PC-3 (cell line): ENCODE measurements around the gene SOST. TPM values are rescaled to one million over a fixed set of nuclear protein-coding genes. Genes with fewer than 3 reads are reported as not detected.

Experiments used
- ATAC-seq: fragments of 200-7000 bp; cut with Tn5 transposase; 2 replicates; pipeline ENCODE4 v1.9.1; 2020; ENCODE audit warnings: mild to moderate bottlenecking, moderate library complexity
- BruUV-seq: library from RNA; stranded (reverse); fragments of 400-500 nt; replicated peaks from 2 replicates; lab custom pipeline; 2021; lab: Mats Ljungman, UMichigan
- CTCF ChIA-PET: fragments of 300-600 bp; sonication (Branson Sonifier 250); formaldehyde crosslinking; loops from one replicate; lab custom pipeline; 2022; ENCODE audit warnings: antibody characterized with exemption; lab: Charles Lee
- POLR2A ChIA-PET: fragments of 300-600 bp; sonication (Branson Sonifier 250); formaldehyde crosslinking; loops from one replicate; lab custom pipeline; 2022; ENCODE audit warnings: antibody characterized with exemption; ENCODE audit not compliant: unreplicated experiment; lab: Charles Lee
- DNase-seq: peaks from one replicate; pipeline ENCODE4 v3.0.0-alpha.2; 2015
- H2AFZ ChIP-seq: fragments of 300-600 bp; sonication (generic); 2 replicates; pipeline ENCODE4 v1.6.0; 2016; ENCODE audit warnings: antibody characterized with exemption, low read length
- H3F3A ChIP-seq: fragments of 300-600 bp; sonication (generic); one replicate; pipeline ENCODE4 v1.6.0; 2017; ENCODE audit warnings: antibody characterized with exemption, low read length, control low read depth, mild to moderate bottlenecking; ENCODE audit not compliant: unreplicated experiment
- H3K27ac ChIP-seq: fragments of 300-600 bp; sonication (generic); 2 replicates; pipeline ENCODE4 v1.5.1; 2016; ENCODE audit warnings: mild to moderate bottlenecking, low read length
- H3K27me3 ChIP-seq: fragments of 300-600 bp; sonication (generic); 2 replicates; pipeline ENCODE4 v1.6.1; 2016; ENCODE audit warnings: low read length, mixed read lengths
- H3K36me3 ChIP-seq: fragments of 300-600 bp; sonication (generic); 2 replicates; pipeline ENCODE4 v1.6.1; 2016; ENCODE audit warnings: low read depth, mixed run types, low read length, mixed read lengths
- H3K4me1 ChIP-seq: fragments of 300-600 bp; sonication (generic); 2 replicates; pipeline ENCODE4 v1.5.1; 2016; ENCODE audit warnings: low read length; ENCODE audit not compliant: insufficient read depth
- H3K4me2 ChIP-seq: fragments of 300-600 bp; sonication (generic); 2 replicates; pipeline ENCODE4 v1.6.0; 2016; ENCODE audit warnings: low read length
- H3K4me3 ChIP-seq: fragments of 300-600 bp; sonication (generic); 2 replicates; pipeline ENCODE4 v1.5.1; 2016; ENCODE audit warnings: mild to moderate bottlenecking, low read length, mixed read lengths
- H3K79me2 ChIP-seq: fragments of 300-600 bp; sonication (generic); 2 replicates; pipeline ENCODE4 v1.6.1; 2017; ENCODE audit warnings: low read length, mixed read lengths
- H3K9ac ChIP-seq: fragments of 300-600 bp; sonication (generic); 2 replicates; pipeline ENCODE4 v1.6.0; 2016; ENCODE audit warnings: mild to moderate bottlenecking, low read length
- H3K9me2 ChIP-seq: fragments of 300-600 bp; sonication (generic); replicated peaks from 2 replicates; pipeline ENCODE4 v1.6.1; 2016; ENCODE audit warnings: mixed run types, low read length, mixed read lengths
- H3K9me3 ChIP-seq: fragments of 300-600 bp; sonication (generic); 2 replicates; pipeline ENCODE4 v1.6.1; 2016; ENCODE audit warnings: low read length, mixed read lengths
- H4K20me1 ChIP-seq: fragments of 300-600 bp; sonication (generic); 2 replicates; pipeline ENCODE4 v1.6.1; 2016; ENCODE audit warnings: low read length, mixed read lengths
- EZH2 ChIP-seq: fragments of 300-600 bp; sonication (generic); IDR thresholded peaks from one replicate; pipeline ENCODE4 v1.6.1; 2017; ENCODE audit warnings: antibody characterized with exemption, mild to moderate bottlenecking, low read length; ENCODE audit not compliant: unreplicated experiment
- EZH2phosphoT487 ChIP-seq: fragments of 300-600 bp; sonication (generic); IDR thresholded peaks from 2 replicates; pipeline ENCODE4 v1.6.1; 2018; ENCODE audit warnings: mild to moderate bottlenecking, antibody characterized with exemption, low read length, borderline replicate concordance
- intact Hi-C: fragments of 100-400 bp; cut with micrococcal nuclease; formaldehyde crosslinking; loops from 2 replicates; pipeline ENCODE4 v1.9.0; 2023
- total RNA-seq: library from RNA; depleted of rRNA; stranded (reverse); fragments of >200 nt; gene quantifications from 2 replicates; pipeline ENCODE4 v1.2.3, GENCODE V29; 2014
- TF ChIP-seq, protein P1 (sequence below): fragments of 300-600 bp; sonication (generic); conservative IDR thresholded peaks from 2 replicates; pipeline ENCODE4 v1.5.1; 2017; ENCODE audit warnings: antibody characterized with exemption, low read depth, mild to moderate bottlenecking, low read length

Gene SOST
- total RNA-seq, 1 experiment from 2014 or later, result not detected

DNA sequence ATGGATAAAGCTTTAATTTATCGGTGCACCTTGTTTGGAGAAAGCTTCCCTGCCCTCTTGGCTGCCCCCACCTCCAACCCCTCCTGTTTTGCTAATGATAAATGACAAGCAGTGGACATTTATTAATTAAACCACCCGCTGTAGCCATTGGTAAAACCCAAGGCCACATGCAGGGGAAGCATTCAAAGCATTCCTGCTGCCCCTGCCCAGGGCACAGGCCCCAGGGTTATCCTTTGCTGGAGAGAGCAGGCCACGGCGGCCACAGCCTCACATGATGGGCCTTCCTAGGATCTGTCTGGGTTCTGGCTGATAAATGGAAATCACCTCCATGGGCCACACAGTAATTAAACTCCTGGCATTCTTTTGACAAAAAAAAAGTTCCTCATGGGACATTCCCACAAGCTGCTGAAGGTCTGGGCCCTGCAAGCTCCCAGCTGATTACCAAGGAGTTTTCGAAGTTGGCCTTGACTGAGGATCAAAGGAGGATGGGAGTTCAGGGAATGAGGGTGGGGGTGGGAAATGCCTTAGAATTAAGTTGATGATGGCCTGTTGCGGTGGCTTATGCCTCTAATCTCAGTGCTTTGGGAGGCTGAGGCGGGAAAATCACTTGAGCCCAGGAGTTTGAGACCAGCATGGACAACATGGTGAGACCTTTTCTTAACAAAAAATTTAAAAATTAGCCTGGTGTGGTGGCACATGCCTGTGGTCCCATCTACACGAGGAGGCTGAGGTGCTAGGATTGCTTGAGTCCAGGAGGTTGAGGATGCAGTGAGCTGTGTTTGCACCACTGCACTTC lies 35.5 kb downstream of the SOST start:
- Histone ChIP-seq H3K27ac (no peak overlapping the region), H3K9me2 (no peaks in the 10 kb centered on the region), H3K9me3 (no peaks in the 10 kb centered on the region), H3K27me3 (no peaks in the 10 kb centered on the region), H3K79me2 (no peaks in the 10 kb centered on the region), H4K20me1 (no peaks in the 10 kb centered on the region), H3K4me2 (no peak overlapping the region), H3F3A (no peaks in the 10 kb centered on the region), H3K4me1 (peaks cover 23% of the 10 kb centered on the region), H2AFZ (no peak overlapping the region), H3K36me3 (no peaks in the 10 kb centered on the region), H3K9ac (no peak overlapping the region), H3K4me3 (no peak overlapping the region)
- no peak for ATAC-seq
- no TSS peak for BruUV-seq
- CTCF ChIA-PET, result no interaction called here
- TF ChIP-seq EZH2phosphoT487 (no peak), EZH2 (no peak)
- TF ChIP-seq, protein P1, sequence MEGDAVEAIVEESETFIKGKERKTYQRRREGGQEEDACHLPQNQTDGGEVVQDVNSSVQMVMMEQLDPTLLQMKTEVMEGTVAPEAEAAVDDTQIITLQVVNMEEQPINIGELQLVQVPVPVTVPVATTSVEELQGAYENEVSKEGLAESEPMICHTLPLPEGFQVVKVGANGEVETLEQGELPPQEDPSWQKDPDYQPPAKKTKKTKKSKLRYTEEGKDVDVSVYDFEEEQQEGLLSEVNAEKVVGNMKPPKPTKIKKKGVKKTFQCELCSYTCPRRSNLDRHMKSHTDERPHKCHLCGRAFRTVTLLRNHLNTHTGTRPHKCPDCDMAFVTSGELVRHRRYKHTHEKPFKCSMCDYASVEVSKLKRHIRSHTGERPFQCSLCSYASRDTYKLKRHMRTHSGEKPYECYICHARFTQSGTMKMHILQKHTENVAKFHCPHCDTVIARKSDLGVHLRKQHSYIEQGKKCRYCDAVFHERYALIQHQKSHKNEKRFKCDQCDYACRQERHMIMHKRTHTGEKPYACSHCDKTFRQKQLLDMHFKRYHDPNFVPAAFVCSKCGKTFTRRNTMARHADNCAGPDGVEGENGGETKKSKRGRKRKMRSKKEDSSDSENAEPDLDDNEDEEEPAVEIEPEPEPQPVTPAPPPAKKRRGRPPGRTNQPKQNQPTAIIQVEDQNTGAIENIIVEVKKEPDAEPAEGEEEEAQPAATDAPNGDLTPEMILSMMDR, result no peak
- intact Hi-C loops, result no loop called here
- POLR2A ChIA-PET, result no interaction called here
- no peak for DNase-seq

DNA sequence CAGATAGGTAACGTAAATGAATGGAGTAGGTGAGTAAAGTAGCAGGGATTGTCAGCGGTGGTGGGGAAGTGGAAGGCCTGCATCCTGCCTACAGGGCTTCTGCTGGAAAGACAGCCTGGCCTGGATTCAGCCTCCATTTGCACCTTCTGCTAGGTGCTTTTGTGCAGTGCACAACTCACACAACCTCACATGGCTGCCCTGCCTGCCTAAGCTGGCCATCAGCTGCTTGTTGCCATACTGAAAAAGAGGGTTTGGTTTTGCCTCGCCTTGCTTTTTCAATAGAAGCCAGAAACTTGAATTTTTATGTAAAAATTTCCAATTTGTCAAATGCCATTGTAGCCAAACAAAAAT lies 36.3 kb downstream of the SOST start:
- H3K4me3 ChIP-seq, result no peak overlapping the region
- intact Hi-C loops, result no loop called here
- H3K9me2 ChIP-seq, result no peaks in the 10 kb centered on the region
- no peaks in the 10 kb centered on the region for H3K36me3 ChIP-seq
- peaks cover 23% of the 10 kb centered on the region for H3K4me1 ChIP-seq
- no peak overlapping the region for H3K4me2 ChIP-seq
- H3K9me3 ChIP-seq, result no peaks in the 10 kb centered on the region
- H3K79me2 ChIP-seq, result no peaks in the 10 kb centered on the region
- no peak overlapping the region for H2AFZ ChIP-seq
- H3K27me3 ChIP-seq, result no peaks in the 10 kb centered on the region
- ATAC-seq (no peak), DNase-seq (no peak)
- H4K20me1 ChIP-seq, result no peaks in the 10 kb centered on the region
- H3K9ac ChIP-seq, result no peak overlapping the region
- TF ChIP-seq, protein P1, result no peak
- H3F3A ChIP-seq, result no peaks in the 10 kb centered on the region
- no peak overlapping the region for H3K27ac ChIP-seq
- no TSS peak for BruUV-seq
- ChIA-PET CTCF (no interaction called here), POLR2A (no interaction called here)

DNA sequence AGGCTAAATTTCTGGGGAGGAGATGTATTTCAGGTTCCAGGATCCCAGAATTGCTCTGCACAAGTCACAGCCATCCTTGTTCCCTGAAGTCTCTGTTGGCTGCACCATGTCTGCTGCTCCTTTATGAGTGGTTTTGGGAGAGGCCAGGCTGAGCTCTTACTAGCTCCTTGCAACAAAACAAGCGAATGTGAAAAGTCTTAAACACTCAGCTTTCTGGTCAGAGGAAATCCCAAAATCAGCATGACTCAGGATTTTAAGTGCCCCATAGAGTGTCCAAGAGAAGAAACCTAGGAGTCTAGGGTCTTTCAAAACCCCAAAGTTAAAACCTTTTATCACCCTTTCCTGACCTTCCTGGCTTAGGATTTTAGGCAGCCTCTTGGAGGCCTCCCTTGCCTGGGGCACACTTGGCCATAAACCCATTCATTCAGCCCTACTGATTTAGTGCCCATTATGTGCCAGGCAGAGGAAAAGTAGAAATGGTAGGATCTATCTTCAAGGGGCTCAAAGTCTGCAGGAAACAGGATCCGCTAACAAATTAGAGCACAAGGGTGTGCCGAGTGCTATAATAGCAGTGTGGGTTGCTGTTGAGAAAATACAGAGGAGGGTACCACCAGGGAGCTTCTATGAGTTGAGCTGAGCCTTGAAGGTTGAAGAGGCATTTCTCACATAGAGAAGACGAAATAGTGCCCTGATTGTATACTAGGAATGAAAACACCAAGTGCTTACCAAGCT lies 36.9 kb downstream of the SOST start:
- Histone ChIP-seq H3K27ac (no peak overlapping the region), H3K27me3 (no peaks in the 10 kb centered on the region), H3K36me3 (no peaks in the 10 kb centered on the region), H3F3A (no peaks in the 10 kb centered on the region), H3K4me1 (peaks cover 23% of the 10 kb centered on the region), H4K20me1 (no peaks in the 10 kb centered on the region), H3K79me2 (no peaks in the 10 kb centered on the region), H3K9me2 (no peaks in the 10 kb centered on the region), H3K4me3 (no peak overlapping the region), H3K4me2 (peak overlapping the region; percentile 87; the same call in 1 of the 2 replicates), H3K9ac (no peak overlapping the region), H3K9me3 (no peaks in the 10 kb centered on the region), H2AFZ (peak overlapping the region; percentile 89; the same call in 1 of the 2 replicates)
- TSS peak; percentile 46 for BruUV-seq
- ATAC-seq (no peak), DNase-seq (peak; percentile 33)
- ChIA-PET CTCF (no interaction called here), POLR2A (no interaction called here)
- intact Hi-C loops, result no loop called here
- TF ChIP-seq EZH2 (no peak), EZH2phosphoT487 (no peak)
- TF ChIP-seq, protein P1, result no peak
